Activated naive CD8-positive, alpha-beta T cell treated with anti-CD3 and anti-CD28 coated beads, Interleukin-2, amount 10 ng/mL, durations not matched to agents 7 days and 5 days (primary cell): ENCODE results near the gene KIF18A. TPM values are rescaled to one million over a fixed set of nuclear protein-coding genes. Genes with fewer than 3 reads are reported as not detected.

Experiments used
- ATAC-seq: fragments of 150-1000 bp; cut with Tn5 transposase; one replicate; pipeline ENCODE4 v1.10.0; 2021; ENCODE audit warnings: low read depth, moderate library complexity
- POLR2A ChIA-PET: fragments of 350-600 bp; sonication (Branson Sonifier 250); formaldehyde crosslinking; loops from one replicate; lab custom pipeline; 2021; ENCODE audit warnings: antibody characterized with exemption; lab: Charles Lee
- DNase-seq: peaks from one replicate; pipeline ENCODE4 v3.0.0; 2021
- H3K27ac Mint-ChIP-seq: one replicate; pipeline ENCODE4 v1.8.0; 2022; ENCODE audit warnings: mild to moderate bottlenecking, mixed read lengths
- H3K27me3 Mint-ChIP-seq: one replicate; pipeline ENCODE4 v1.8.0; 2022; ENCODE audit warnings: mild to moderate bottlenecking, moderate library complexity, mixed read lengths
- H3K36me3 Mint-ChIP-seq: one replicate; pipeline ENCODE4 v1.8.0; 2021; ENCODE audit warnings: mild to moderate bottlenecking, mixed read lengths
- H3K4me1 Mint-ChIP-seq: one replicate; pipeline ENCODE4 v1.8.0; 2021; ENCODE audit warnings: mixed read lengths
- H3K4me3 Mint-ChIP-seq: one replicate; pipeline ENCODE4 v1.8.0; 2022; ENCODE audit warnings: mild to moderate bottlenecking, moderate library complexity, mixed read lengths
- H3K9me3 Mint-ChIP-seq: one replicate; pipeline ENCODE4 v1.8.0; 2021; ENCODE audit warnings: mixed read lengths
- total RNA-seq, 2 experiments: library from RNA; stranded (reverse); gene quantifications; one replicate each; pipeline ENCODE4 v1.2.3, GENCODE V29; 2021

KIF18A gene
- total RNA-seq, 2 experiments from 2014 or later, result 21.4 to 21.6 TPM

GRCh38 chr11:28054821-28055220 is 53.1 kb downstream of the KIF18A start:
- Mint-ChIP-seq H3K27me3 (no peaks in the 10 kb centered on the region), H3K9me3 (no peaks in the 10 kb centered on the region), H3K36me3 (peaks cover 41% of the 10 kb centered on the region), H3K4me3 (no peak overlapping the region), H3K27ac (no peak overlapping the region), H3K4me1 (peaks cover 3% of the 10 kb centered on the region)
- DNase-seq (no peak), ATAC-seq (no peak)
- POLR2A ChIA-PET, result no interaction called here

GRCh38 chr11:28049338-28050216 is 58.4 kb downstream of the KIF18A start:
- Mint-ChIP-seq H3K27ac (no peak overlapping the region), H3K4me3 (no peak overlapping the region), H3K4me1 (peaks cover 3% of the 10 kb centered on the region), H3K9me3 (no peaks in the 10 kb centered on the region), H3K27me3 (no peaks in the 10 kb centered on the region), H3K36me3 (peaks cover 30% of the 10 kb centered on the region)
- POLR2A ChIA-PET, result no interaction called here
- ATAC-seq, result no peak
- no peak for DNase-seq

- H3K4me1 Mint-ChIP-seq, result peaks cover 3% of the 10 kb centered on the region
- ATAC-seq (no peak), DNase-seq (no peak)
- H3K9me3 Mint-ChIP-seq, result no peaks in the 10 kb centered on the region
- no peak overlapping the region for H3K4me3 Mint-ChIP-seq
- POLR2A ChIA-PET, result no interaction called here
- no peak overlapping the region for H3K27ac Mint-ChIP-seq
- no peaks in the 10 kb centered on the region for H3K27me3 Mint-ChIP-seq
- peaks cover 29% of the 10 kb centered on the region for H3K36me3 Mint-ChIP-seq
These were observed 59.1 kb downstream of the KIF18A start for GRCh38 chr11:28048812-28049211.

GRCh38 chr11:28043930-28044709 is 63.8 kb downstream of the KIF18A start:
- H3K27me3 Mint-ChIP-seq, result no peaks in the 10 kb centered on the region
- H3K9me3 Mint-ChIP-seq, result no peaks in the 10 kb centered on the region
- H3K4me3 Mint-ChIP-seq, result no peak overlapping the region
- H3K4me1 Mint-ChIP-seq, result no peaks in the 10 kb centered on the region
- POLR2A ChIA-PET, result no interaction called here
- no peak overlapping the region for H3K27ac Mint-ChIP-seq
- H3K36me3 Mint-ChIP-seq, result peaks cover 13% of the 10 kb centered on the region
- DNase-seq (no peak), ATAC-seq (no peak)

- DNase-seq, result no peak
- no peak for ATAC-seq
- peaks cover 13% of the 10 kb centered on the region for H3K36me3 Mint-ChIP-seq
- POLR2A ChIA-PET, result no interaction called here
- no peaks in the 10 kb centered on the region for H3K4me1 Mint-ChIP-seq
- no peaks in the 10 kb centered on the region for H3K27me3 Mint-ChIP-seq
- H3K4me3 Mint-ChIP-seq, result no peak overlapping the region
- H3K27ac Mint-ChIP-seq, result no peak overlapping the region
- no peaks in the 10 kb centered on the region for H3K9me3 Mint-ChIP-seq
These were observed 67.6 kb downstream of the KIF18A start for GRCh38 chr11:28040384-28040783.

- Mint-ChIP-seq H3K27me3 (no peaks in the 10 kb centered on the region), H3K4me1 (no peaks in the 10 kb centered on the region), H3K4me3 (no peak overlapping the region), H3K9me3 (no peaks in the 10 kb centered on the region), H3K27ac (no peak overlapping the region), H3K36me3 (peaks cover 17% of the 10 kb centered on the region)
- ATAC-seq (no peak), DNase-seq (no peak)
- POLR2A ChIA-PET, result no interaction called here
These were observed 69.2 kb downstream of the KIF18A start for GRCh38 chr11:28038775-28039174.

GRCh38 chr11:28026634-28027290 is 81.2 kb downstream of the KIF18A start:
- ATAC-seq (no peak), DNase-seq (no peak)
- POLR2A ChIA-PET, result no interaction called here
- Mint-ChIP-seq H3K27ac (no peak overlapping the region), H3K27me3 (no peaks in the 10 kb centered on the region), H3K9me3 (no peaks in the 10 kb centered on the region), H3K4me3 (no peak overlapping the region), H3K36me3 (peaks cover 33% of the 10 kb centered on the region), H3K4me1 (no peaks in the 10 kb centered on the region)

- peaks cover 15% of the 10 kb centered on the region for H3K36me3 Mint-ChIP-seq
- DNase-seq, result no peak
- POLR2A ChIA-PET, result no interaction called here
- no peak overlapping the region for H3K27ac Mint-ChIP-seq
- no peaks in the 10 kb centered on the region for H3K27me3 Mint-ChIP-seq
- no peaks in the 10 kb centered on the region for H3K9me3 Mint-ChIP-seq
- H3K4me3 Mint-ChIP-seq, result no peak overlapping the region
- H3K4me1 Mint-ChIP-seq, result no peaks in the 10 kb centered on the region
- ATAC-seq, result no peak
These were observed 90.1 kb downstream of the KIF18A start for GRCh38 chr11:28017816-28018215.

- Mint-ChIP-seq H3K4me1 (no peaks in the 10 kb centered on the region), H3K27ac (no peak overlapping the region), H3K4me3 (no peak overlapping the region), H3K27me3 (no peaks in the 10 kb centered on the region), H3K9me3 (no peaks in the 10 kb centered on the region), H3K36me3 (peaks cover 10% of the 10 kb centered on the region)
- no peak for ATAC-seq
- POLR2A ChIA-PET, result no interaction called here
- DNase-seq, result no peak
These were observed 96.1 kb downstream of the KIF18A start for GRCh38 chr11:28011813-28012212.

- Mint-ChIP-seq H3K4me1 (no peaks in the 10 kb centered on the region), H3K27ac (no peak overlapping the region), H3K36me3 (peaks cover 10% of the 10 kb centered on the region), H3K4me3 (no peak overlapping the region), H3K27me3 (no peaks in the 10 kb centered on the region), H3K9me3 (no peaks in the 10 kb centered on the region)
- ATAC-seq, result no peak
- POLR2A ChIA-PET, result no interaction called here
- DNase-seq, result no peak
These were observed 98.0 kb downstream of the KIF18A start for GRCh38 chr11:28009996-28010395.

GRCh38 chr11:28009388-28009787 is 98.6 kb downstream of the KIF18A start:
- no peak overlapping the region for H3K27ac Mint-ChIP-seq
- peaks cover 10% of the 10 kb centered on the region for H3K36me3 Mint-ChIP-seq
- no peaks in the 10 kb centered on the region for H3K27me3 Mint-ChIP-seq
- no peaks in the 10 kb centered on the region for H3K9me3 Mint-ChIP-seq
- DNase-seq (no peak), ATAC-seq (no peak)
- POLR2A ChIA-PET, result no interaction called here
- no peak overlapping the region for H3K4me3 Mint-ChIP-seq
- no peaks in the 10 kb centered on the region for H3K4me1 Mint-ChIP-seq

- ATAC-seq, result no peak
- DNase-seq, result no peak
- POLR2A ChIA-PET, result no interaction called here
- Mint-ChIP-seq H3K4me3 (no peak overlapping the region), H3K9me3 (peaks cover 15% of the 10 kb centered on the region), H3K27me3 (no peaks in the 10 kb centered on the region), H3K4me1 (no peaks in the 10 kb centered on the region), H3K36me3 (peaks cover 16% of the 10 kb centered on the region), H3K27ac (no peak overlapping the region)
These were observed 104.3 kb downstream of the KIF18A start for GRCh38 chr11:28003615-28004014.

- peaks cover 14% of the 10 kb centered on the region for H3K36me3 Mint-ChIP-seq
- H3K9me3 Mint-ChIP-seq, result peaks cover 16% of the 10 kb centered on the region
- no peaks in the 10 kb centered on the region for H3K27me3 Mint-ChIP-seq
- POLR2A ChIA-PET, result no interaction called here
- H3K27ac Mint-ChIP-seq, result no peak overlapping the region
- no peaks in the 10 kb centered on the region for H3K4me1 Mint-ChIP-seq
- H3K4me3 Mint-ChIP-seq, result no peak overlapping the region
- ATAC-seq, result no peak
- no peak for DNase-seq
These were observed 109.4 kb downstream of the KIF18A start for GRCh38 chr11:27998552-27998951.
